HG02852 (cell line): ENCODE results near the gene SH3RF3.

Experiments used
- ATAC-seq: cut with Tn5 transposase; IDR thresholded peaks from one replicate; pipeline ENCODE4 v1.9.1; 2021; ENCODE audit warnings: mild to moderate bottlenecking, moderate library complexity; ENCODE audit not compliant: unreplicated experiment

The SH3RF3 gene

DNA sequence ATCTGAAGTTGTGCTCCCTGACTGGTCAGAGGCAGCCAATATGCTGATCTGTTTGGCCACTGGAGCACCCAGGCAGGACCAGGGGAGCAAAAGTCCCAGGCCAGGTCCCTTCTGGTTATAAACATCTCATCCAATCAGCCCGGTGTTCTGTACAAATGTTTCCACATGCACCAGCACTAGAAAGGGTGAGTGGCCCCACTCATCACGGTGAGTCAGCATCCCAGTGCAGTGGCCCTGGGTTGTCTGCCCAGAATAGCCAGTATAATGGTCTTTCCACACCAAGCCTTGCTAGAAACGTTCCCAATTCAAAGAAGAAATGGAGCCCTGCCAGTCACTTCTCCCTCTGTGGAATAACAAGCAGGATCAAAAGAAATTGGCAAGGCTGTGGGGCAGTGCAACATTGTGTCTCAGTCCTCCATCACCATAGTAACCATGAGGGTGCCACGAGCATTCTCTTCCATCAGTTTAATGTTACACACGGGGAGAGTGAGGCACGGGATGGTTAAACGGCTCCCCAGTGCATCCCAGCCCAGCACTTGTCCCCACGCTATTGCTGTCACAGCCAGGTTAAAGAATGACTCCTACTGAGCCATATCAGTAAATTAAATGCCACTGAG is 309.9 kb downstream of the SH3RF3 start:
- ATAC-seq, result no peak

DNA sequence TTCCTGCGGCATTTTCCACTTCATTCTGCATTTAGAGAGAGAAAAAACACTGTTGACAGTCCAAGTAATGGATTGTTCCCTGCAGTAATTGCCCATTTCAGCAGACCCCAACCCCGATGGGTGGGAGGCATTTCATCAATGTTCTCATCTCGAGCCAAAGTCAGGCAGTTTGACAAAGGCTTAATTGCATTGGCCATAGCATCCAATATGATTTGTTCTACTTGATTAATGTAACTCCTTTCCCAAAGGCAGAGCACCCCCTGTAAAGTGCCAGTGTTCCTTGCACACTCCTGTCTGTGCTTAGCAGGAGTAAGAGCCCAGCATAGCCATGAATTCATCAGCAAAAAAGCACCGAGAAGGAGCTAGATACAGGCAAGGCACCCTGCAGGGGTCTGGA is 310.4 kb downstream of the SH3RF3 start:
- ATAC-seq, result no peak

DNA sequence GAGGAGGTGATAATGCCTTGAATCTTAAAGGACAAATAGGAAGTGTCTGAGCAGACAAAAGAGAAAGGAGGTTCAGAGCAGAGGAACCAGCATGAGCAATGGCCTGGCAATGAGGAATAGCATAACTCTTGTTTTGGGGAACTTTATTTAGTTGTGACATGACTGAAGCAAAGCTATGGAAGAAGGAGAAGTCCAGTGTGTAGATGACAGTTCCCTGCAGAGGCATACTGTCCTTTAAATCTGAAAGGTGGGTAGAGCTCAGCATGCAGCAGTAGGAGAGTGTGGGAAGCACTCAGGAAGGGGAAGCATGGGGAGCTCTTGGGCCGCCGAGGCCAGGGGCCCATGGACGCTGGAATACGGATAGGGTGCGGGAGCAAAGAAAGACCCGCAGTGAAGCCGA is 311.0 kb downstream of the SH3RF3 start:
- no peak for ATAC-seq

DNA sequence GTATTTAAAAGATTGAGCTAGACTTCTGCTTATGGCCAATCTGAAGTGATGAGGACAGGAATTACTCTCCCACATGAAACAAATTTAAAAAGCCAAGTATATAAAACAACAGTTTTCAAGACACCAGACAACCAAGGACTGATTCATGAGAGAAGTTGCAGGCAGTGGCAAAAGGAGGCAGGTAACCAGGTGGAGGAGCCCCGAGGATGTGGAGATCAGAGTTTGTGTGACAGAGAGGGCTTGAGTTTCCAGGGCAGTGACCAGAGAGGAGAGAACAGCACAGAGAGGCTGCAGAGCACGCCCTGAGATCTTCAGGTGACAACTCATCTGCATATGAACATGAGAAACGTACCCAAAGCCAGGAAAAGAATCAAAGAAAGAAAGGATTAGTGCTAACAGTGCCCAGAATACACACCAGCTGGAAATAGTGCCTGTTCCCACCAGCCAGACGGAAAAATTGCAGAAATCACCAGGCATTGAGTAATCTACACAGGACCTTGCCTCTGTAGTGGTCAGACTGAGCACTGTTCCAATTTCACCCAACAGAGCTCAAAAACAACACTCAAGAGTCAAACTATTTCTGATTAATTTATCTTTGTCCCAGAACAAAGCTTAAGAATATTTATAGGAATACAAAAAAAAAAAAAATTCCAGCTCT is 311.6 kb downstream of the SH3RF3 start:
- ATAC-seq, result no peak

DNA sequence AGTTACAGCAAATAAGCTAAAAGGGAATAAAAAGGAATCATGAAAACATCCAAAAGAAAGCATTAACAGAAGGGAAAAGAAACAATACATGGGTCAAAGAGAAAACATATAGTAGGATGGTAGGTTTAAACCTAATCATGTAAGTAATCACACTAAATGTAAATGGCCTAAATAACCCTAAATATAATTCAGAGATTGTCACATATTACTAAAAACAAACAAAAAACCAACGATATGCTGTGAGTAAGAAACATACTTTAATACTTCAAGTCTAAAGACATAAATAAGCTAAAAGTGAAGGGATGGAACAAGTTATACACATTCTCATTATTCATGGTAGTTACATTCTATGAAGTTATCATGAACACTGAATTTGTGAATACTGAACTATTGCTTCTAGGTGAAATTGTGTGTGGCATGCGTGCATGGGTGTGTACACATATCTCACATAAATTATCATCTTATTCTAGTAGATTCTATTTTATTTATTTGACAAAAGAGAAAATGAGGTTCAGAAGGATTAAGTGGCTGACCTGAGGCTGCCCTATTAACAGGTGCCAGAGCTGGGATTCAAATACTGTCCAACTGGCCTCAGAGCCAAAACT is 313.8 kb downstream of the SH3RF3 start:
- ATAC-seq, result no peak

DNA sequence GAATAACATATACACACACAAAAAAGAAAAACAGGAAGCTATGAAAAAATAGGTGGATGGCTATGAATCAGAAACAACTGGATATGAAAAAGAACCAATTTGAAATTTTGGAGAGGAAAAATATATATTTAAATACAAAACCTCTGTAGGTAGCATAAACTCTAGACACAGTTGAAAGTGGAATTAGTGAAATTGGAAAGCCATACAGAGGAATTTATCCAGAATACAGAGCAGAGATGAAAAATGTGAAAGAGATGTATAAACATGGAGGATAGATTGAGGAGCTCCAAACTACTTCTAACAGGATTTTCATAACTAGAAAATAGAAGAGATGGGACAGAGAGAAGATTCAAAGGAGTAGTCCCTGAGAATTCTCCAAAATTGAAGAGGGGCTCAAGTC is 315.9 kb downstream of the SH3RF3 start:
- ATAC-seq, result no peak

DNA sequence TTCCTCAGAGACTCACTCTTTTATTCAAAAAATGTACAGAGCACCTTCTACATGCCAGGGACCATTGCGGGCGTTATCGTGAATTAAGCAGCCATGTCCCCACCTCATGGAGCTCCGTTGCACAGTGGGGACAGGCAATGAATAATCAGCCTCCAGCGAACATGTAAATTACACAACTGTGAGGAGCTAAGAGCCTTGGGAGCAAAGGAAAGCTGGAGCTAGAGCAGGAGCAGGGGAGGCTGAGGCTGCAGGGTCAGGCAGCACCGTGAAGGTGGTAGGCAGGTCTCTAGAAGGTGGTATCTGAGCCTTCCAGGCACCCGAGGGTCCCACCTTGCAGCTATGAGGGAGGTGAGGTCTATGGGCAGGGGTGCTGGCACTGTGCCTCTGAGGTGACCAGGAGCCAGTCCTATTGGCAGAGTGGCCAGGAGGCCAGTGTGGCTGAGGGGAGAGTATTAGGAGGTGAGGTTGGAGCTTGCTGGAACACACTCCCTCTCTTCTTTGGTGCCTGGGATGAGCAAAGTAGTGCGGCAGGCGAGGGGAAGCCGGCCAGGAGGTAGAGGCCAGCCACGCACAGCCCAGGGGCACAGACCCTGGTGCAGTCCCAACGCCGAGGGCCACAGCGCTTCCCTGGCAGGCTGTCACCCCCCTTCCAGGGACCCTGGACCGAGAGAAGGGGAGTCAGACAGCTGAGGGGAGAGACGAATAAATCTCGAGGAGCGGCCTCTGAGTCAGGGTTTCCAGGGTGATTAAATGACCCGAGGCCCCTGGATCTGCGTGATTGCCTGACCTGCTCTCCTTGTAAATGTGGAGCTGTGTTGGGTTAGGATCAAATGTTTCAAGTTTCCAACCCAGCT is 317.5 kb downstream of the SH3RF3 start:
- ATAC-seq, result no peak

DNA sequence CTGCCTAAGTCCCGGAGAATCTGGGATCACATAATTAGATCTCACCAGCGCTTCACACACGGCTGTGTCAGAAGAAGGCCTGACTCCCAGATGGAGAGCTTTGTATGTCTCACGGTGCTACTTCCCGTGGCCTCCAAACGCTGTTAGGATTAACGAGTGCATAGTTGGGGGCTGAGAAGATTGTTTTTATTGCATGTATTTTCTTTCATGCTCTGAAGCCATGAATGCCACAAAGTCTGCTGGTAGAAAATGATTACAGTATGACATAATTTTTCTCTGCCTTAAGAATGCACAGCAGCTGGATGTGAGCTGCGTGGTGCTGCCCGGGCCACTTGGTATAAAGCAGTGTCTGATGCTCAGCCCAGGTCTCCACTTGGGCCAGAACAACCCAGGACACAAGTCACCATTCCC is 318.3 kb downstream of the SH3RF3 start:
- ATAC-seq, result no peak

DNA sequence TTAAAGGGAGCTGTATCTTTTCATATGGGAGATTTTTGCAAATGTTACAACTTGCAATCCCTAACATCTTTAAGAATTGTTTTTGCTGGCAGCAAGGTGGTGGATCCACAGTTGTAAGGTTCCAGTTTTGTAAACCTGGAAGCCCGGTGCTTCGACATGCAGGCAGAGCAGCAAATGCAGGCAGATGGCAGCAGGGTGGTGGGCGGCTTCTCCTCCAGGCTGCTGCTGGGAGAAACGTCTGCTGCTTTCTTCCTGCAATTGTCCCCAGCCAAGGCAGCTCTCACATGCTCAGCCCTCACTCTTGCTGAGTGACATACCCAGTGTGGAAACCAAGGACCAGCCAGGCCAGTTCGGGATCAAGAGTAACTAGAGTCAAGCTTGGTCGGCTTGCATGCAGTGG is 318.8 kb downstream of the SH3RF3 start:
- ATAC-seq, result no peak

DNA sequence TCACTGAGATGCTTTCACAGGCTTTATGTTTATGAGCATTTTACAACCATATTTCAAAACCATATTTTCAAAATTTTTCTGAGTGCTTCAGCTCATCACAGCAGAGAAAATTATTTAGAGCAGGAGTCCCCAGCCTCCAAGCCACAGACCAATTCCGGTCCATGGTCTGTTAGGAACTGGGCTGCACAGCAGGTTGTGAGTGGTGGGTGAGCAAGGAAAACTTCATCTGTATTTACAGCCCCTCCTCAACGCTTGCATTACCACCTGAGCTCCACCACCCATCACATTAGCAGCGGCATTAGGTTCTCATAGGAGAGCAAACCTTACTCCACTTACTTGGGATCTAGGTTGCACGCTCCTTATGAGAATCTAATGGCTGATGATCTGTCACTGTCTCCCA is 319.2 kb downstream of the SH3RF3 start:
- ATAC-seq, result no peak

DNA sequence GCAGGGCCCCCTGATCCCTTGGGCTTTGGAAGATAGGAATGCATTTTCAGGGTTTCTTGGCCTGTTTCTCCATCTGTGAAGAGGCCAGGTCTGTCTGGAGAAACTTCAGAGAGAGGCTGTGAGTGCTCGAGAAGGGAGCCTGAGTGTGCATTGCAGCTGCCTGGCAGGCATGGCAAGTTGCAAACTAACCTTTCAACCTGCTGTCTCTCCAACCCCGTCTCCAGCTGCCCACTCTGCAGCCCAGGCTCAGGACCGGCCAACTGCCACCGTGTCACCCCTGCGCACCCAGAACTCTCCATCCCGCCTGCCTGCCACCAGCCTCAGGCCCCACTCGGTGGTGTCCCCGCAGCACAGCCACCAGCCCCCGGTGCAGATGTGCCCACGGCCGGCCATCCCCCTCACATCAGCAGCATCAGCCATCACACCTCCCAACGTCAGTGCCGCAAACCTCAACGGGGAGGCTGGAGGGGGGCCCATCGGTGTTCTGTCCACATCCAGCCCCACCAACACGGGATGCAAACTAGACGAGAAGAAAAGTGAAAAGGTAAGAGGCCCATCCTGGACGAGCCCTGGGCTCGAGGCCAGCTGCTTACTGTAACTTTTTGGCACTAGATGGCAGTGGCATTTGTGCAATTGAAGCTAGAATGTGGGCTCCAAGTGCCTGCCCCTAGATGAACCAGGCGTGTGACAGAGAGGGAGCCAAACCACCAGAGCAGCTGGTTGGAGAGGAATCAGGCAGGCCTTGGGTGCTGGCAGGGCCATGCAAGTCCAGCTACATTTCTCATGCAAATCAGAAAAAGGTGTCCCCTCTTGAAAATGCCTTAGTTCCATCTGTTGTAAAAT is 320.2 kb downstream of the SH3RF3 start:
- no peak for ATAC-seq

DNA sequence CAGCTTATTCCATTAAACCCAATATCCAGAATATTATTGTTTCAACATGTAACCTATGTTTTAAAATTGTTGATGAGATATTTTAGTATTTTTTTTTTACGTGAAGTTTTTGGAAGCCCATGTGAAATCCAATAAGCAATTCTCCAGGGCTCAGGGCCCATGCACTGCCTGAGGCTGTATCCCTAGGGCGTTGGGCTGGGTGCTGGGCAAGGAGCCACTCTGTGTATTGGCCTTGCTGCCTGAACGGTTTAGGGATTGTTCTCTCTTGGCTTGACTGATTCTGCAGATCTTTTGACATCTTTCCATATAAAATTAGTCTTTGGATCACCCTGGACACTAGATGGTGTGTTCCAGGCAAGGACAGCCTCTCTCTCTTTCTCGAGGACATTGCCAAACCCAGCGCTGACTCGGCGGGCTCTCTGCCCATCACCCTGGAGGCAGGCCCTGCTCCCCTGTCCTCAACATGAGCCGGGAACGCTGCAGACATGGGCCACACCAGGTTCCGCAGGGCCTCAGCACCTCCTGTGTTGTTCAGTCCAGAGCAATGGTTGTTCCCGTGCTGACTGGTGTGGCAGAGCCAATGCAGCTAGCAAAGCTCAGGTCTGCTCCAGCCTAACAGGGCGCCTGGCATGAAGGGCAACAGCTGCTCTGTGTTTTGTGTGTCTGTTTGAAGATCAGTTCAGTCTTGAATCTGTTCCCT is 321.7 kb downstream of the SH3RF3 start:
- ATAC-seq, result no peak

DNA sequence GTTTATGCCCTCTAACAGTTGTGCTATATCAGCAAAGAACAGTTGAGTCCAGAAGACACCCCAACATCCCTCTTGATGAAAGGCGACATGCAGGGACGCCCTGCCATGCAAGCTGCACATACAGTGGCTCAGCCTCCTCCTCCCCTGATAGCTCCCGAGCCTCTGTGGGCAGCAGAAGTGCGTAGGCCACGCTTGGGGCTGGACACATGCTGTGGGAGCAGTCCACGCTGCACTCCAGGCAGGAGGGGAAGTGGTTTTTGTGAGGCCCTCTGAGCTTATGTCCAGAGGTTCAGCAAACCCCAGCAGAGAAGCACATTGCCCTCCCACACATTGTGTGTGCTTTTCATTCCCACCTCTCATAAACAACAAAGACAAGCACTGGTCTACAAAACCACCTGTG is 322.7 kb downstream of the SH3RF3 start:
- no peak for ATAC-seq

DNA sequence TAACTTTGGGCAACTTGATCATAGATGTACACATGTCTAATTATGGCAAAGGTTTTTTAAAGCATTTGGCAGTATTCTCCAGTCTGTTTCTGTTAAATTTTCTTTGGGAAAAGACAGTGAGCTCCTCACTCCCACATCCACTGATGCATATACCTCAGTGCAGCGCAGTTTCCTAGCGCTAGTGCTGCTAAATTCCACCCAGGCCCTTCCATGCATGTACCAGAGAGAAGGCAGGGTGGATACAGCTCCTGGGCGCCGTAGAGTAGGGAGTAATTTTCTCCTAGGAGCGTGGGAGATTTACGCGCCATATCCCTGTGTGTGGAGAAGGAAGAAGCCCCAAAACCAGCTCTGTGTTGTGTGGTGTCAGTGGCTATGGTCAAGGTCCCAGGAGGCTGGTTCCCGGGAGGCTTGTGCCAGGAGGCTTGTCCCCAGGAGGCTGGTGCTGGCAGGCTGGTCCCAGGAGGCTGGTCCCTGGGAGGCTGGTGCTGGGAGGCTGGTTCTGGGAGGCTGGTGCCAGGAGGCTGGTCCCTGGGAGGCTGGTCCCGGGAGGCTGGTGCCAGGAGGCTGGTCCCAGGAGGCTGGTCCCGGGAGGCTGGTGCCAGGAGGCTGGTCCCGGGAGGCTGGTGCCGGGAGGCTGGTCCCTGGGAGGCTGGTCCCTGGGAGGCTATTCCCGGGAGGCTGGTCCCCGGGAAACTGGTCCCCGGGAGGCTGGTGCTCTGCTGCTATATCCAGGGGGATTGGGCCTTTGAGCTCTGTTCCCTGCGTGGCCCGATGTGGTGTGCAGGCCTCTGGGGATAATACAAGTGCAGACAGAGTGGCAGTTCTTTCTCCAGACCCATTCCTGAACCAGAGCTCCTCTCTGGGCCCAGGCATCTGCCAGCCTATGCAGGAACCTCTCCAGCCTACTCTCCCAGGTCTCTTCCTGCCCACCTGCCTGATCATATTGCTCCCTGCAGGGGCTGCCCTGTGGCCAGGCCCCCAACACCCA is 323.6 kb downstream of the SH3RF3 start:
- ATAC-seq, result no peak

DNA sequence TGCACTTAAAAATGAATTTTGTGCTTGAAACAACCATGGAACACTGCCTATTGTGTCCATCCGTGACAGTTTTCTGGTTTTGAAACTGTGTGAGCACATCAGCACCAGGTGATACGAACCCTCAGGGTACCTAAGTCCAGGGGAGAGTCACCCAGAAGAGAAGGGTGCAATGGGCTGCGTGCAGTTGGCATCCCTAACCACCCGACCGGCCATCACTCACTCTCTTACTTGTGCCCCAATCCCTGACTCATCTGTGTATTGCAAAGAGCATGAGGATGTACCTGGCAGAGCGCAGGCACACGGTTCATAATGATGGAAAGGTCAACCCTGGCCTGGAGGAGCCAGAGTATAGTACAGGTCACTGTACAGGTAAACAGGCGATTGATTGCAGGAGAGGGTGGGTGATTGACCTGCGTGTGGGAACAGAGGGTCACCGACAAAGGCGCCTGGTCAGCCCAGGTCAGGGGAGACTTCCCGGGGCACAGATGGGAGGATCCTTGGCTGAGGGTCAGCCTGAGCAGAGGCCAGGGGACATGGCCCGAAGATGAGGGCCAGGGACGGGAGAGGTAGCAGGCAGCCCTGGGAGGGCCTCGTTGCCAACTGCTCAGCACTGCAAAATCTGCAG is 324.5 kb downstream of the SH3RF3 start:
- ATAC-seq, result no peak

DNA sequence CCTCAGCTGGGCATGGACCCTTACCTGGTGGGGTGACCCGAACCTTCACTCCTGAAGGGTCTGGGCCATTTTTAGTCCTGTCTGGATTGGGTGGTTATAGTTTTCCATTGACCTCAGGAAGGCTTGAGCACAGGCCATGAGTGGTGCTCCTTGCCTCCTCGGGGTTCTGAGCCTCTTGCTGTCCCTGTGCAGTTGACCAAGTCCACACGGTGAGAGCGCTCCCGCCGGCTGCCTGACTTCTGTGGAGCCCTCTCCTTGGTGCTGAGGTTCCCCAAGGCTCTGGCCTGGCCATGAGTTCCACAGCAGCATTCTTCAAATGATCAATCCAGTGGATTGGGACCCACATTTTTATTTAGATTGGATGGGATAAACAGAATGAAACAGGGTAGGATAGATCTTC is 325.3 kb downstream of the SH3RF3 start:
- ATAC-seq, result no peak

DNA sequence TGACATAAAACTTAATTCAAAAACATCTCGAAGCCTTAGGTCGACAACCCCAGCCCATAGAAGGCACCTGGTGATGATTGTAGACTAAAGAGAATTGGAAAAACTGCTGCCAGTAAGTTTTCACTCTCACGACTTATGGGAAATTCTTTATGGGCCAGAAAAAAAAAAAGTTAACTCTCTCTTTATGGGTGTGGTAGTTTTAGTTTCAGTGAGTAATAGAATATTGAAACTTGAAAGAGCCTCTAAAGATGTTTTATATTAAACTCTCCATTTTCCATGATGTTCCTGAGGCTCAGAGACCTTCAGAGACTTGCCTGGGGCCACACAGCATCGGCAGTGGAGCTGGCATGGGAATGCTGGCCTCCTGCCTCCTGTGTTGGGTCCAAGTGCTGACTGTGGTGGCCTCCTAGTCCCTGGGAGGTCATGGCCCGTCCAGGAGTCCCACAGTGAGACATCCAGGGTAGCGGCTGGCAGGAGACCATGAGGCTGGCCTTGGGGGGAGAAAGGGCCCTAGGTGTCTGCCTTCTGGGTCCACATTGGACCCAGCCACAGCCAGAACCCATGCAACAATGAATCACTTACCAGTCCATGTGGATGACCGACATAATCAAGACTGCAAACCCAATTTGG is 325.9 kb downstream of the SH3RF3 start:
- no peak for ATAC-seq
